ENCODE results near the gene PDE6B.

The PDE6B gene

GRCh38 chr4:600166-600565 is 25.2 kb upstream of the PDE6B start:
- Histone ChIP-seq H3K9ac (ENCODE audit: low read length) (no peak overlapping the region), H3K36me3 (ENCODE audit: low read length) (no peaks in the 10 kb centered on the region), H3K27ac (ENCODE audit: low read depth, low read length) (no peak overlapping the region), H3K9me3 (ENCODE audit: insufficient read depth, low read length) (no peaks in the 10 kb centered on the region), H2AFZ (ENCODE audit: low read depth, low read length, severe bottlenecking) (no peak overlapping the region), H3F3A (ENCODE audit: insufficient read depth) (peaks cover 16% of the 10 kb centered on the region), H3K27me3 (ENCODE audit: low read length) (no peaks in the 10 kb centered on the region), H3K4me3 (ENCODE audit: insufficient read depth, low read length, poor library complexity, severe bottlenecking) (no peak overlapping the region), H3K79me2 (ENCODE audit: insufficient read depth, low read length) (no peaks in the 10 kb centered on the region), H3K9me2 (replicated peaks; ENCODE audit: insufficient read depth, low read length) (no peaks in the 10 kb centered on the region), H4K20me1 (ENCODE audit: low read depth, low read length) (no peaks in the 10 kb centered on the region), H3K4me2 (ENCODE audit: low read depth, low read length, poor library complexity, severe bottlenecking) (no peak overlapping the region)
- TF ChIP-seq CTCF (IDR thresholded peaks at IDR 0.05; ENCODE audit: insufficient read depth, low read length, poor library complexity, severe bottlenecking) (no peak), EZH2phosphoT487 (conservative IDR thresholded peaks at IDR 0.05; ENCODE audit: low read length) (no peak)

GRCh38 chr4:600850-601515 is 24.4 kb upstream of the PDE6B start:
- H3K79me2 ChIP-seq (ENCODE audit: insufficient read depth, low read length) = no peaks in the 10 kb centered on the region
- no peak overlapping the region for H3K27ac ChIP-seq (ENCODE audit: low read depth, low read length)
- no peaks in the 10 kb centered on the region for H3K9me3 ChIP-seq (ENCODE audit: insufficient read depth, low read length)
- H3K9ac ChIP-seq (ENCODE audit: low read length) = no peak overlapping the region
- peaks cover 19% of the 10 kb centered on the region for H3F3A ChIP-seq (ENCODE audit: insufficient read depth)
- H3K9me2 ChIP-seq (replicated peaks; ENCODE audit: insufficient read depth, low read length) = no peaks in the 10 kb centered on the region
- no peak overlapping the region for H3K4me2 ChIP-seq (ENCODE audit: low read depth, low read length, poor library complexity, severe bottlenecking)
- H4K20me1 ChIP-seq (ENCODE audit: low read depth, low read length) = no peaks in the 10 kb centered on the region
- H3K4me3 ChIP-seq (ENCODE audit: insufficient read depth, low read length, poor library complexity, severe bottlenecking) = no peak overlapping the region
- TF ChIP-seq CTCF (IDR thresholded peaks at IDR 0.05; ENCODE audit: insufficient read depth, low read length, poor library complexity, severe bottlenecking) (no peak), EZH2phosphoT487 (conservative IDR thresholded peaks at IDR 0.05; ENCODE audit: low read length) (no peak)
- no peak overlapping the region for H2AFZ ChIP-seq (ENCODE audit: low read depth, low read length, severe bottlenecking)
- H3K36me3 ChIP-seq (ENCODE audit: low read length) = no peaks in the 10 kb centered on the region
- no peaks in the 10 kb centered on the region for H3K27me3 ChIP-seq (ENCODE audit: low read length)

GRCh38 chr4:601612-602558 is 23.5 kb upstream of the PDE6B start:
- no peaks in the 10 kb centered on the region for H3K36me3 ChIP-seq (ENCODE audit: low read length)
- TF ChIP-seq EZH2phosphoT487 (conservative IDR thresholded peaks at IDR 0.05; ENCODE audit: low read length) (no peak), CTCF (IDR thresholded peaks at IDR 0.05; ENCODE audit: insufficient read depth, low read length, poor library complexity, severe bottlenecking) (no peak)
- no peak overlapping the region for H3K27ac ChIP-seq (ENCODE audit: low read depth, low read length)
- H3K9ac ChIP-seq (ENCODE audit: low read length) = no peak overlapping the region
- H3K4me2 ChIP-seq (ENCODE audit: low read depth, low read length, poor library complexity, severe bottlenecking) = no peak overlapping the region
- no peak overlapping the region for H3K4me3 ChIP-seq (ENCODE audit: insufficient read depth, low read length, poor library complexity, severe bottlenecking)
- no peaks in the 10 kb centered on the region for H3K9me2 ChIP-seq (replicated peaks; ENCODE audit: insufficient read depth, low read length)
- no peaks in the 10 kb centered on the region for H3K9me3 ChIP-seq (ENCODE audit: insufficient read depth, low read length)
- H3K27me3 ChIP-seq (ENCODE audit: low read length) = no peaks in the 10 kb centered on the region
- H3K79me2 ChIP-seq (ENCODE audit: insufficient read depth, low read length) = no peaks in the 10 kb centered on the region
- H2AFZ ChIP-seq (ENCODE audit: low read depth, low read length, severe bottlenecking) = no peak overlapping the region
- no peaks in the 10 kb centered on the region for H4K20me1 ChIP-seq (ENCODE audit: low read depth, low read length)
- H3F3A ChIP-seq (ENCODE audit: insufficient read depth) = peaks cover 28% of the 10 kb centered on the region
